Trophoblast cell (in vitro differentiated cells and primary cell): ENCODE measurements around the gene VIT.

ENCODE experiments used
- DNase-seq, 2 donors: peaks; one replicate each; pipeline ENCODE4 v3.0.0-alpha.2; 2016
- H2AFZ ChIP-seq: 2 replicates; pipeline ENCODE4 v1.6.1; 2013; ENCODE audit warnings: low read length, moderate library complexity, mild to moderate bottlenecking; ENCODE audit not compliant: insufficient read depth, poor library complexity
- H2AK5ac ChIP-seq: 2 replicates; pipeline ENCODE4 v1.6.1; 2013; ENCODE audit warnings: mild to moderate bottlenecking, low read length
- H2BK120ac ChIP-seq: 2 replicates; pipeline ENCODE4 v1.6.1; 2013; ENCODE audit warnings: low read length, mild to moderate bottlenecking, moderate library complexity; ENCODE audit not compliant: insufficient read depth, poor library complexity
- H2BK12ac ChIP-seq: 2 replicates; pipeline ENCODE4 v1.6.1; 2013; ENCODE audit warnings: mild to moderate bottlenecking, low read length, moderate library complexity
- H2BK5ac ChIP-seq: 2 replicates; pipeline ENCODE4 v1.6.1; 2013; ENCODE audit warnings: low read length, low read depth, moderate library complexity, mild to moderate bottlenecking; ENCODE audit not compliant: poor library complexity
- H3K14ac ChIP-seq: 2 replicates; pipeline ENCODE4 v1.6.1; 2013; ENCODE audit warnings: mild to moderate bottlenecking, low read length
- H3K18ac ChIP-seq: 2 replicates; pipeline ENCODE4 v1.6.1; 2013; ENCODE audit warnings: mild to moderate bottlenecking, low read length
- H3K23ac ChIP-seq: 2 replicates; pipeline ENCODE4 v1.6.1; 2013; ENCODE audit warnings: low read length
- H3K27ac ChIP-seq: 2 replicates; pipeline ENCODE4 v1.5.1; 2013; ENCODE audit warnings: low read depth, mild to moderate bottlenecking, inconsistent platforms, low read length, moderate library complexity
- H3K27me3 ChIP-seq: 2 replicates; pipeline ENCODE4 v1.6.1; 2013; ENCODE audit warnings: inconsistent platforms, mild to moderate bottlenecking, low read length, moderate library complexity; ENCODE audit not compliant: insufficient read depth
- H3K36me3 ChIP-seq, 2 experiments: 1 replicate in 1 of 2; 2 replicates in 1 of 2; pipeline ENCODE4 v1.6.1; 2013; ENCODE audit warnings: low read length in 2 of 2, mild to moderate bottlenecking in 2 of 2, moderate library complexity in 1 of 2; ENCODE audit not compliant: insufficient read depth in 2 of 2, control insufficient read depth in 1 of 2
- H3K4ac ChIP-seq: 2 replicates; pipeline ENCODE4 v1.6.1; 2013; ENCODE audit warnings: low read depth, mild to moderate bottlenecking, low read length, moderate library complexity
- H3K4me1 ChIP-seq, 2 experiments: 1 replicate in 1 of 2; 2 replicates in 1 of 2; pipeline ENCODE4 v1.6.1; 2013; ENCODE audit warnings: low read length in 2 of 2, mild to moderate bottlenecking in 2 of 2, moderate library complexity in 1 of 2; ENCODE audit not compliant: insufficient read depth in 2 of 2, control insufficient read depth in 1 of 2
- H3K4me2 ChIP-seq: 2 replicates; pipeline ENCODE4 v1.6.1; 2013; ENCODE audit warnings: inconsistent platforms, mild to moderate bottlenecking, low read length, moderate library complexity
- H3K4me3 ChIP-seq: 2 replicates; pipeline ENCODE4 v1.5.1; 2013; ENCODE audit warnings: mild to moderate bottlenecking, low read depth, low read length, inconsistent platforms
- H3K79me1 ChIP-seq: one replicate; pipeline ENCODE4 v1.6.1; 2013; ENCODE audit warnings: low read length
- H3K79me2 ChIP-seq: 2 replicates; pipeline ENCODE4 v1.6.1; 2013; ENCODE audit warnings: low read length, mild to moderate bottlenecking; ENCODE audit not compliant: control insufficient read depth, insufficient read depth, poor library complexity
- H3K9ac ChIP-seq: 2 replicates; pipeline ENCODE4 v1.6.1; 2013; ENCODE audit warnings: mild to moderate bottlenecking, low read length
- H3K9me3 ChIP-seq: 2 replicates; pipeline ENCODE4 v1.6.1; 2013; ENCODE audit warnings: low read depth, mild to moderate bottlenecking, control low read depth, inconsistent platforms, low read length; ENCODE audit not compliant: insufficient read depth
- H4K12ac ChIP-seq: 2 replicates; pipeline ENCODE4 v1.6.1; 2013; ENCODE audit warnings: low read depth, mild to moderate bottlenecking, low read length, moderate library complexity
- H4K8ac ChIP-seq: 2 replicates; pipeline ENCODE4 v1.6.1; 2013; ENCODE audit warnings: low read depth, mild to moderate bottlenecking, low read length, moderate library complexity
- H4K91ac ChIP-seq: one replicate; pipeline ENCODE4 v1.6.1; 2013; ENCODE audit warnings: low read depth, mild to moderate bottlenecking, low read length, moderate library complexity
- WGBS: extraction: QIAGEN DNeasy Blood & Tissue Kit; methylation state at CpG from one replicate; pipeline ENCODE4 v1.1.7; 2013; ENCODE audit warnings: missing lambda C conversion rate; ENCODE audit not compliant: insufficient read length, insufficient coverage; ENCODE audit errors: extremely low coverage; 5-methylcytosine and 5-hydroxymethylcytosine counted together

VIT gene

GRCh38 chr2:36834731-36835524, 138.4 kb downstream of the VIT start:
- Histone ChIP-seq H3K18ac (no peak overlapping the region), H2BK5ac (no peak overlapping the region), H3K27me3 (no peaks in the 10 kb centered on the region), H3K9me3 (no peaks in the 10 kb centered on the region), H2AFZ (no peak overlapping the region), H3K9ac (no peak overlapping the region), H2BK120ac (no peak overlapping the region), H3K79me1 (no peaks in the 10 kb centered on the region), H3K36me3 (no peaks in the 10 kb centered on the region), H3K79me2 (no peaks in the 10 kb centered on the region), H2BK12ac (no peak overlapping the region), H4K91ac (no peak overlapping the region), H3K4me3 (no peak overlapping the region), H3K14ac (no peak overlapping the region), H2AK5ac (no peak overlapping the region), H3K4me2 (no peak overlapping the region), H3K23ac (no peak overlapping the region), H3K4ac (no peak overlapping the region), H3K4me1 (no peaks in the 10 kb centered on the region), H4K12ac (no peak overlapping the region), H3K27ac (no peak overlapping the region), H4K8ac (no peak overlapping the region)
- WGBS = no CpG with 5 or more reads among the region's 5 CpGs
- DNase-seq = no peak

GRCh38 chr2:36839976-36840617, 143.6 kb downstream of the VIT start:
- no peak overlapping the region for H3K27ac ChIP-seq
- H2BK12ac ChIP-seq = no peak overlapping the region
- H2AFZ ChIP-seq = no peak overlapping the region
- no peak overlapping the region for H4K8ac ChIP-seq
- no peak overlapping the region for H3K18ac ChIP-seq
- WGBS = no CpG with 5 or more reads among the region's 4 CpGs
- no peak overlapping the region for H3K23ac ChIP-seq
- DNase-seq = no peak
- H3K4ac ChIP-seq = no peak overlapping the region
- no peaks in the 10 kb centered on the region for H3K9me3 ChIP-seq
- no peak overlapping the region for H2BK120ac ChIP-seq
- H3K79me2 ChIP-seq = no peaks in the 10 kb centered on the region
- H3K4me1 ChIP-seq = no peaks in the 10 kb centered on the region
- no peak overlapping the region for H3K4me2 ChIP-seq
- H2AK5ac ChIP-seq = no peak overlapping the region
- H3K27me3 ChIP-seq = no peaks in the 10 kb centered on the region
- H4K91ac ChIP-seq = no peak overlapping the region
- H4K12ac ChIP-seq = no peak overlapping the region
- no peak overlapping the region for H3K14ac ChIP-seq
- no peaks in the 10 kb centered on the region for H3K79me1 ChIP-seq
- H3K9ac ChIP-seq = no peak overlapping the region
- H3K36me3 ChIP-seq = no peaks in the 10 kb centered on the region
- H3K4me3 ChIP-seq = no peak overlapping the region
- no peak overlapping the region for H2BK5ac ChIP-seq

- no peak overlapping the region for H2BK120ac ChIP-seq
- H3K23ac ChIP-seq = no peak overlapping the region
- no peak overlapping the region for H3K27ac ChIP-seq
- no peaks in the 10 kb centered on the region for H3K27me3 ChIP-seq
- H3K79me2 ChIP-seq = no peaks in the 10 kb centered on the region
- H3K18ac ChIP-seq = no peak overlapping the region
- H3K9me3 ChIP-seq = no peaks in the 10 kb centered on the region
- no peak overlapping the region for H3K4ac ChIP-seq
- H3K79me1 ChIP-seq = no peaks in the 10 kb centered on the region
- H3K9ac ChIP-seq = no peak overlapping the region
- H4K12ac ChIP-seq = no peak overlapping the region
- no peak overlapping the region for H2BK5ac ChIP-seq
- no peaks in the 10 kb centered on the region for H3K4me1 ChIP-seq
- no peak for DNase-seq
- no peak overlapping the region for H3K4me2 ChIP-seq
- H2AFZ ChIP-seq = no peak overlapping the region
- no peak overlapping the region for H3K14ac ChIP-seq
- H3K4me3 ChIP-seq = no peak overlapping the region
- H4K91ac ChIP-seq = no peak overlapping the region
- peaks cover 0 to 3% of the 10 kb centered on the region in 2 experiments for H3K36me3 ChIP-seq
- no peak overlapping the region for H4K8ac ChIP-seq
- H2BK12ac ChIP-seq = no peak overlapping the region
- H2AK5ac ChIP-seq = no peak overlapping the region
These were observed 147.3 kb downstream of the VIT start for GRCh38 chr2:36843838-36844237.

GRCh38 chr2:36849265-36849664, 152.8 kb downstream of the VIT start:
- Histone ChIP-seq H3K4ac (no peak overlapping the region), H3K79me2 (no peaks in the 10 kb centered on the region), H4K8ac (no peak overlapping the region), H3K4me1 (no peaks in the 10 kb centered on the region), H2AK5ac (no peak overlapping the region), H3K23ac (no peak overlapping the region), H2BK12ac (no peak overlapping the region), H4K91ac (no peak overlapping the region), H3K9me3 (no peaks in the 10 kb centered on the region), H3K79me1 (no peaks in the 10 kb centered on the region), H2AFZ (no peak overlapping the region), H2BK5ac (no peak overlapping the region), H2BK120ac (no peak overlapping the region), H3K27ac (no peak overlapping the region), H3K4me2 (no peak overlapping the region), H3K18ac (no peak overlapping the region), H3K9ac (no peak overlapping the region), H3K27me3 (no peaks in the 10 kb centered on the region), H3K14ac (no peak overlapping the region), H4K12ac (no peak overlapping the region), H3K36me3 (peaks cover 3 to 6% of the 10 kb centered on the region in 2 experiments), H3K4me3 (no peak overlapping the region)
- WGBS = no CpG with 5 or more reads among the region's 8 CpGs
- DNase-seq = no peak
